HEK293 (cell line): ENCODE data around the gene MYLK.

Experiments
- CTCF ChIA-PET: fragments of 350-600 bp; formaldehyde crosslinking; extraction: SDS; loops from one replicate; lab custom pipeline; 2021; ENCODE audit warnings: antibody characterized with exemption; lab: Yijun Ruan, JAX
- POLR2A ChIA-PET: fragments of 300-600 bp; formaldehyde crosslinking; extraction: SDS; loops from one replicate; lab custom pipeline; 2020; ENCODE audit warnings: antibody characterized with exemption, inconsistent platforms; lab: Yijun Ruan, JAX
- H3K27ac ChIP-seq: fragments of 200-500 bp; sonication (Bioruptor generic); 2 replicates; pipeline ENCODE4 v1.5.1; 2014; ENCODE audit warnings: low read depth, low read length, control low read depth, inconsistent platforms; ENCODE audit errors: extremely low read depth
- H3K36me3 ChIP-seq, 2 experiments: fragments of 200-500 bp in 1 of 2; sonication (Bioruptor generic) in 1 of 2; 1 replicate in 1 of 2; 2 replicates in 1 of 2; pipeline ENCODE4 v1.5.1; 2014 to 2017; ENCODE audit warnings: inconsistent platforms in 2 of 2, low read length in 2 of 2; ENCODE audit not compliant: control insufficient read depth in 2 of 2, insufficient read depth in 1 of 2
- H3K4me1 ChIP-seq: fragments of 200-500 bp; sonication (Bioruptor generic); 2 replicates; pipeline ENCODE4 v1.5.1; 2014; ENCODE audit warnings: mild to moderate bottlenecking, low read length, inconsistent platforms; ENCODE audit not compliant: control insufficient read depth, insufficient read depth
- H3K4me3 ChIP-seq: 2 replicates; pipeline ENCODE4 v1.5.1; 2011; ENCODE audit warnings: low read depth, mild to moderate bottlenecking, control low read depth, low read length, moderate library complexity
- H3K9me3 ChIP-seq: fragments of 200-500 bp; sonication (Bioruptor generic); 2 replicates; pipeline ENCODE4 v1.5.1; 2014; ENCODE audit warnings: low read depth, low read length, inconsistent platforms; ENCODE audit not compliant: control insufficient read depth, insufficient read depth
- KLF8 ChIP-seq: fragments of 450-650 bp; formaldehyde crosslinking; IDR thresholded peaks from 2 replicates; pipeline ENCODE4 v1.5.1; 2016; ENCODE audit warnings: missing biosample characterization, missing genetic modification characterization
- OVOL3 ChIP-seq: fragments of 450-650 bp; formaldehyde crosslinking; IDR thresholded peaks from 2 replicates; pipeline ENCODE4 v1.5.1; 2016; ENCODE audit warnings: missing biosample characterization, missing genetic modification characterization
- SCRT2 ChIP-seq: fragments of 450-650 bp; formaldehyde crosslinking; IDR thresholded peaks from 2 replicates; pipeline ENCODE4 v1.5.1; 2016; ENCODE audit warnings: missing biosample characterization, missing genetic modification characterization
- TCF7L2 ChIP-seq: IDR thresholded peaks from 2 replicates; pipeline ENCODE4 v1.6.1; 2011; ENCODE audit warnings: low read depth, mild to moderate bottlenecking, inconsistent platforms, low read length, moderate library complexity, borderline replicate concordance
- ZBTB1 ChIP-seq: fragments of 450-650 bp; formaldehyde crosslinking; IDR thresholded peaks from 2 replicates; pipeline ENCODE4 v1.5.1; 2016; ENCODE audit warnings: missing biosample characterization, missing genetic modification characterization
- ZBTB48 ChIP-seq: fragments of 450-650 bp; formaldehyde crosslinking; IDR thresholded peaks from 2 replicates; pipeline ENCODE4 v1.5.1; 2016; ENCODE audit warnings: missing biosample characterization, missing genetic modification characterization
- ZFP69B ChIP-seq: fragments of 450-650 bp; formaldehyde crosslinking; IDR thresholded peaks from 2 replicates; pipeline ENCODE4 v1.5.1; 2016; ENCODE audit warnings: missing biosample characterization, missing genetic modification characterization
- ZNF114 ChIP-seq: fragments of 450-650 bp; formaldehyde crosslinking; IDR thresholded peaks from 2 replicates; pipeline ENCODE4 v1.5.0; 2017; ENCODE audit warnings: missing biosample characterization, missing genetic modification characterization
- ZNF174 ChIP-seq: fragments of 450-650 bp; formaldehyde crosslinking; IDR thresholded peaks from 2 replicates; pipeline ENCODE4 v1.5.0; 2017; ENCODE audit warnings: missing biosample characterization, mild to moderate bottlenecking, missing genetic modification characterization
- ZNF214 ChIP-seq: fragments of 450-650 bp; formaldehyde crosslinking; IDR thresholded peaks from 2 replicates; pipeline ENCODE4 v1.5.1; 2017; ENCODE audit warnings: missing biosample characterization, mild to moderate bottlenecking, missing genetic modification characterization, borderline replicate concordance
- ZNF223 ChIP-seq: fragments of 450-650 bp; formaldehyde crosslinking; IDR thresholded peaks from 2 replicates; pipeline ENCODE4 v1.5.1; 2016; ENCODE audit warnings: missing biosample characterization, missing genetic modification characterization
- ZNF394 ChIP-seq: fragments of 450-650 bp; formaldehyde crosslinking; IDR thresholded peaks from 2 replicates; pipeline ENCODE4 v1.5.1; 2016; ENCODE audit warnings: missing biosample characterization, missing genetic modification characterization, mild to moderate bottlenecking, moderate library complexity, borderline replicate concordance
- ZNF416 ChIP-seq: fragments of 450-650 bp; formaldehyde crosslinking; IDR thresholded peaks from 2 replicates; pipeline ENCODE4 v1.5.1; 2016; ENCODE audit warnings: missing biosample characterization, missing genetic modification characterization
- ZNF555 ChIP-seq: fragments of 450-650 bp; formaldehyde crosslinking; conservative IDR thresholded peaks from 2 replicates; pipeline ENCODE4 v1.5.1; 2017; ENCODE audit warnings: missing biosample characterization, mild to moderate bottlenecking, missing genetic modification characterization, inconsistent platforms
- ZNF629 ChIP-seq: fragments of 450-650 bp; formaldehyde crosslinking; IDR thresholded peaks from 2 replicates; pipeline ENCODE4 v1.5.1; 2017; ENCODE audit warnings: missing biosample characterization, missing genetic modification characterization
- ZNF707 ChIP-seq: fragments of 450-650 bp; formaldehyde crosslinking; IDR thresholded peaks from 2 replicates; pipeline ENCODE4 v1.5.1; 2016; ENCODE audit warnings: missing biosample characterization, missing genetic modification characterization
- TF ChIP-seq, protein P1 (sequence below): fragments of 450-650 bp; formaldehyde crosslinking; IDR thresholded peaks from 2 replicates; pipeline ENCODE4 v1.5.1; 2017; ENCODE audit warnings: missing biosample characterization, missing genetic modification characterization
- TF ChIP-seq, protein P2 (sequence below): fragments of 450-650 bp; formaldehyde crosslinking; IDR thresholded peaks from 2 replicates; pipeline ENCODE4 v1.5.1; 2016; ENCODE audit warnings: missing biosample characterization, missing genetic modification characterization
- TF ChIP-seq, protein P3 (sequence below): fragments of 450-650 bp; formaldehyde crosslinking; IDR thresholded peaks from 2 replicates; pipeline ENCODE4 v1.5.1; 2016; ENCODE audit warnings: missing biosample characterization, missing genetic modification characterization
- TF ChIP-seq, protein P4 (sequence below): fragments of 450-650 bp; formaldehyde crosslinking; IDR thresholded peaks from 2 replicates; pipeline ENCODE4 v1.5.1; 2016; ENCODE audit warnings: missing biosample characterization, missing genetic modification characterization

MYLK gene

DNA sequence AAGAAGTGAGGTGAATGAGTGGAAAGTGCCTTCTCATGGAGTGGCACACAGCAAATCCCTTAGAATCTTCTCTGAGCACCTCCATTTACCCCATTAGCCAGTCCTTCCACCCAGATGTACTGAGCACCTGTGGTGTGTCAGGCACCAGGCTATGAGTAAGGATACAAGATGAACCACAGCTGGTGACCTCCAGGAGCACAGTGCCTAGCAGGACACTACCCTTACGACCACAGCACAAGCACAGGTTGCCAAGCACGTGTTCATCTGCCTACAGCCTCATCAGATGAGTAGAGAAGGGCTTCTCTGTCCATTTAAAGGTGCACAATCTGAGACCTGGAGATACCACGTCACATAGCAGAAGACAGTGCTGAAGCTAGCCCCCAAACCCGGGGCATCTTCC, 6.2 kb downstream of the MYLK start:
- H3K4me3 ChIP-seq, result no peak overlapping the region
- TF ChIP-seq ZNF629 (tag by site-specific recombination), result no peak
- no peak for TF ChIP-seq ZNF707
- TF ChIP-seq, protein P1, sequence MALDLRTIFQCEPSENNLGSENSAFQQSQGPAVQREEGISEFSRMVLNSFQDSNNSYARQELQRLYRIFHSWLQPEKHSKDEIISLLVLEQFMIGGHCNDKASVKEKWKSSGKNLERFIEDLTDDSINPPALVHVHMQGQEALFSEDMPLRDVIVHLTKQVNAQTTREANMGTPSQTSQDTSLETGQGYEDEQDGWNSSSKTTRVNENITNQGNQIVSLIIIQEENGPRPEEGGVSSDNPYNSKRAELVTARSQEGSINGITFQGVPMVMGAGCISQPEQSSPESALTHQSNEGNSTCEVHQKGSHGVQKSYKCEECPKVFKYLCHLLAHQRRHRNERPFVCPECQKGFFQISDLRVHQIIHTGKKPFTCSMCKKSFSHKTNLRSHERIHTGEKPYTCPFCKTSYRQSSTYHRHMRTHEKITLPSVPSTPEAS, result no peak
- TF ChIP-seq, protein P2, sequence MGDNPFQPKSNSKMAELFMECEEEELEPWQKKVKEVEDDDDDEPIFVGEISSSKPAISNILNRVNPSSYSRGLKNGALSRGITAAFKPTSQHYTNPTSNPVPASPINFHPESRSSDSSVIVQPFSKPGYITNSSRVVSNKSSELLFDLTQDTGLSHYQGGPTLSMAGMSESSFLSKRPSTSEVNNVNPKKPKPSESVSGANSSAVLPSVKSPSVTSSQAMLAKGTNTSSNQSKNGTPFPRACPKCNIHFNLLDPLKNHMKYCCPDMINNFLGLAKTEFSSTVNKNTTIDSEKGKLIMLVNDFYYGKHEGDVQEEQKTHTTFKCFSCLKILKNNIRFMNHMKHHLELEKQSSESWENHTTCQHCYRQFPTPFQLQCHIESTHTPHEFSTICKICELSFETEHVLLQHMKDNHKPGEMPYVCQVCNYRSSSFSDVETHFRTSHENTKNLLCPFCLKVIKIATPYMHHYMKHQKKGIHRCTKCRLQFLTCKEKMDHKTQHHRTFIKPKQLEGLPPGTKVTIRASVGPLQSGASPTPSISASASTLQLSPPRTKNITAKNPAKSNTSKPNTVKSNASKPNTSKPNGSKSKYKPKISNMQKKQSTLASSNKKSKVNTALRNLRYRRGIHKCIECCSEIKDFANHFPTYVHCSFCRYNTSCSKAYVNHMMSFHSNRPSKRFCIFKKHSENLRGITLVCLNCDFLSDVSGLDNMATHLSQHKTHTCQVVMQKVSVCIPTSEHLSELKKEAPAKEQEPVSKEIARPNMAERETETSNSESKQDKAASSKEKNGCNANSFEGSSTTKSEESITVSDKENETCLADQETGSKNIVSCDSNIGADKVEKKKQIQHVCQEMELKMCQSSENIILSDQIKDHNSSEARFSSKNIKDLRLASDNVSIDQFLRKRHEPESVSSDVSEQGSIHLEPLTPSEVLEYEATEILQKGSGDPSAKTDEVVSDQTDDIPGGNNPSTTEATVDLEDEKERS, result no peak
- TF ChIP-seq, protein P3, sequence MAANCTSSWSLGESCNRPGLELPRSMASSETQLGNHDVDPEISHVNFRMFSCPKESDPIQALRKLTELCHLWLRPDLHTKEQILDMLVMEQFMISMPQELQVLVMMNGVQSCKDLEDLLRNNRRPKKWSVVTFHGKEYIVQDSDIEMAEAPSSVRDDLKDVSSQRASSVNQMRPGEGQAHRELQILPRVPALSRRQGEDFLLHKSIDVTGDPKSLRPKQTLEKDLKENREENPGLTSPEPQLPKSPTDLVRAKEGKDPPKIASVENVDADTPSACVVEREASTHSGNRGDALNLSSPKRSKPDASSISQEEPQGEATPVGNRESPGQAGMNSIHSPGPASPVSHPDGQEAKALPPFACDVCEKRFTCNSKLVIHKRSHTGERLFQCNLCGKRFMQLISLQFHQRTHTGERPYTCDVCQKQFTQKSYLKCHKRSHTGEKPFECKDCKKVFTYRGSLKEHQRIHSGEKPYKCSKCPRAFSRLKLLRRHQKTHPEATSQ (tag by site-specific recombination), result no peak
- no peak for TF ChIP-seq ZNF223 (tag by site-specific recombination)
- TF ChIP-seq, protein P4, sequence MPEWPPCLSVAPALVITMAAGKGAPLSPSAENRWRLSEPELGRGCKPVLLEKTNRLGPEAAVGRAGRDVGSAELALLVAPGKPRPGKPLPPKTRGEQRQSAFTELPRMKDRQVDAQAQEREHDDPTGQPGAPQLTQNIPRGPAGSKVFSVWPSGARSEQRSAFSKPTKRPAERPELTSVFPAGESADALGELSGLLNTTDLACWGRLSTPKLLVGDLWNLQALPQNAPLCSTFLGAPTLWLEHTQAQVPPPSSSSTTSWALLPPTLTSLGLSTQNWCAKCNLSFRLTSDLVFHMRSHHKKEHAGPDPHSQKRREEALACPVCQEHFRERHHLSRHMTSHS (tag by site-specific recombination), result no peak
- no peak for TF ChIP-seq ZNF555
- TF ChIP-seq TCF7L2, result no peak
- TF ChIP-seq OVOL3, result no peak
- TF ChIP-seq ZBTB48 (tag by site-specific recombination), result no peak
- no peak for TF ChIP-seq KLF8 (tag by site-specific recombination)
- TF ChIP-seq ZNF394 (tag by site-specific recombination), result no peak
- no peak for TF ChIP-seq ZNF214
- TF ChIP-seq ZNF416 (tag by site-specific recombination), result no peak
- no peak for TF ChIP-seq ZBTB1 (tag by site-specific recombination)
- no peak for TF ChIP-seq ZFP69B (tag by site-specific recombination)
- TF ChIP-seq ZNF114 (tag by site-specific recombination), result no peak
- no peaks in the 10 kb centered on the region for H3K4me1 ChIP-seq
- H3K36me3 ChIP-seq, result no peaks in the 10 kb centered on the region
- no peaks in the 10 kb centered on the region for H3K9me3 ChIP-seq
- CTCF ChIA-PET, result interaction anchor here (0.6 to 1.1 kb wide), 3 partner anchors 13 to 420 kb away, joined by 3 to 4 read pairs (median 3); no protein-coding TSS in a partner anchor
- no peak overlapping the region for H3K27ac ChIP-seq
- POLR2A ChIA-PET, result no interaction called here

DNA sequence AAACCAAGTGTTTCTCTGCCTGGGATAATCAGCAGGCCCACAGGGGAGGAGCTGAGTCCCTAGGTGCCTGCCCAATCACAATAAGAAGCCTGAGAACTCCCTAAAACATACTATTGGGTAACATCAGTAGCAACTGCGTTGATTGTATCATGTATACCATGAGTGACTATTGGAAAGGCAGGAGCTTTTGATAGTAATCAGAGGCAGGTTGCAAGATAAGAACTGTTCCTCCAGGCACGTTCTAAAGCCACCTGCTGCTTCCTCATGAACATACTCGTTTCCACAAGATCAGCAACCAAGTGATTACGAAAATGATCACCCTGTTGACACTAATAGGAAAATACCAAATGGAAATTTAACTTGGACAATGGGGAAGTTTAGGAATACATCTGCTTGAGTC, 6.7 kb downstream of the MYLK start:
- POLR2A ChIA-PET, result no interaction called here
- H3K4me1 ChIP-seq, result no peaks in the 10 kb centered on the region
- TF ChIP-seq SCRT2 (0 out of 2 replicates have a peak, but pooled peaks have one; percentile 15), ZNF174 (tag by site-specific recombination) (no peak)
- CTCF ChIA-PET, result interaction anchor here (0.6 to 1.1 kb wide), 3 partner anchors 10 to 154 kb away, joined by 3 to 4 read pairs (median 4); no protein-coding TSS in a partner anchor
- no peak overlapping the region for H3K27ac ChIP-seq
- H3K9me3 ChIP-seq, result no peaks in the 10 kb centered on the region
- H3K4me3 ChIP-seq, result no peak overlapping the region
- no peaks in the 10 kb centered on the region for H3K36me3 ChIP-seq
